ENCODE data around the gene FAIM. TPM values are rescaled to one million over a fixed set of nuclear protein-coding genes. Genes with fewer than 3 reads are reported as not detected.
"Not testable (repeated sequence)": the region's sequence is repeated elsewhere in the genome, so short reads cannot be mapped to it uniquely, and the experiment has no call there.

The FAIM gene
- total RNA-seq, 4 donors from 2014 or later: 4.1 to 19.3 (median 7.0) TPM

- TF ChIP-seq POLR2AphosphoS5 (IDR thresholded peaks at IDR 0.05) (no peak), POLR2A (IDR thresholded peaks at IDR 0.05) (no peak), CTCF (IDR thresholded peaks at IDR 0.05) (no peak), EP300 (IDR thresholded peaks at IDR 0.05; ENCODE audit: low read depth) (no peak)
- H3K4me3 ChIP-seq: no peak overlapping the region
- in situ Hi-C loops (cut with MboI; ENCODE audit: low pct_ligation_motif_present in 1 of 4, low pct_unique_long_range_greater_than_20kb in 1 of 4, low sequenced_read_pairs in 3 of 4) (no loop called here), intact Hi-C loops (cut with DNase I; ENCODE audit: low total_unique reads) (no loop called here)
- H3K9me3 ChIP-seq: no peaks in the 10 kb centered on the region
- H3K36me3 ChIP-seq: no peaks in the 10 kb centered on the region
- H3K27ac ChIP-seq: no peak overlapping the region
- H3K27me3 ChIP-seq: no peaks in the 10 kb centered on the region
- no peak for DNase-seq
- H3K4me1 ChIP-seq: peaks cover 0 to 3% (median 0%) of the 10 kb centered on the region in 4 donors
Observed at GRCh38 chr3:138567403-138567802, 41.2 kb upstream of the FAIM start.

- TF ChIP-seq EP300 (IDR thresholded peaks at IDR 0.05; ENCODE audit: low read depth) (no peak), POLR2A (IDR thresholded peaks at IDR 0.05) (no peak), POLR2AphosphoS5 (IDR thresholded peaks at IDR 0.05) (no peak), CTCF (IDR thresholded peaks at IDR 0.05) (no peak)
- no peak overlapping the region for H3K4me3 ChIP-seq
- in situ Hi-C loops (cut with MboI; ENCODE audit: low pct_ligation_motif_present in 1 of 4, low pct_unique_long_range_greater_than_20kb in 1 of 4, low sequenced_read_pairs in 3 of 4): no loop called here
- intact Hi-C loops (cut with DNase I; ENCODE audit: low total_unique reads): no loop called here
- H3K4me1 ChIP-seq: peaks cover 0 to 3% (median 0%) of the 10 kb centered on the region in 4 donors
- no peaks in the 10 kb centered on the region for H3K9me3 ChIP-seq
- WGBS, 2 donors (ENCODE audit: low coverage in 1 of 2): 60 to 78% methylated on average over 2 of the region's 2 CpGs
- H3K36me3 ChIP-seq: no peaks in the 10 kb centered on the region
- no peaks in the 10 kb centered on the region for H3K27me3 ChIP-seq
- H3K27ac ChIP-seq: no peak overlapping the region
- DNase-seq: no peak
Observed at GRCh38 chr3:138569090-138569489, 39.5 kb upstream of the FAIM start.

- H3K4me1 ChIP-seq; H3K27me3 ChIP-seq; H3K36me3 ChIP-seq; DNase-seq; H3K4me3 ChIP-seq; H3K27ac ChIP-seq; H3K9me3 ChIP-seq; intact Hi-C loops (cut with DNase I; ENCODE audit: low total_unique reads); in situ Hi-C loops (cut with MboI; ENCODE audit: low pct_ligation_motif_present in 1 of 4, low pct_unique_long_range_greater_than_20kb in 1 of 4, low sequenced_read_pairs in 3 of 4): not testable (repeated sequence)
- 92 to 96% methylated on average over 5 to 8 of the region's 8 CpGs for WGBS, 2 donors (ENCODE audit: low coverage in 1 of 2)
Observed at GRCh38 chr3:138569624-138570023, 38.9 kb upstream of the FAIM start.

- H3K36me3 ChIP-seq: no peaks in the 10 kb centered on the region
- intact Hi-C loops (cut with DNase I; ENCODE audit: low total_unique reads): no loop called here
- in situ Hi-C loops (cut with MboI; ENCODE audit: low pct_ligation_motif_present in 1 of 4, low pct_unique_long_range_greater_than_20kb in 1 of 4, low sequenced_read_pairs in 3 of 4): no loop called here
- H3K9me3 ChIP-seq: no peaks in the 10 kb centered on the region
- WGBS, 2 donors (ENCODE audit: low coverage in 1 of 2): 89 to 100% methylated on average over 1 of the region's 1 CpG
- no peaks in the 10 kb centered on the region for H3K27me3 ChIP-seq
- no peak overlapping the region for H3K27ac ChIP-seq
- no peak overlapping the region for H3K4me3 ChIP-seq
- no peak for DNase-seq
- TF ChIP-seq EP300 (IDR thresholded peaks at IDR 0.05; ENCODE audit: low read depth): no peak
- no peak for TF ChIP-seq POLR2AphosphoS5 (IDR thresholded peaks at IDR 0.05)
- TF ChIP-seq POLR2A (IDR thresholded peaks at IDR 0.05): no peak
- TF ChIP-seq CTCF (IDR thresholded peaks at IDR 0.05): no peak
- H3K4me1 ChIP-seq: peaks cover 0 to 3% (median 0%) of the 10 kb centered on the region in 4 donors
Observed at GRCh38 chr3:138573138-138573537, 35.4 kb upstream of the FAIM start.

GRCh38 chr3:138578141-138578540, 30.4 kb upstream of the FAIM start:
- intact Hi-C loops (cut with DNase I; ENCODE audit: low total_unique reads) (no loop called here), in situ Hi-C loops (cut with MboI; ENCODE audit: low pct_ligation_motif_present in 1 of 4, low pct_unique_long_range_greater_than_20kb in 1 of 4, low sequenced_read_pairs in 3 of 4) (no loop called here)
- TF ChIP-seq POLR2AphosphoS5 (IDR thresholded peaks at IDR 0.05) (no peak), POLR2A (IDR thresholded peaks at IDR 0.05) (no peak), EP300 (IDR thresholded peaks at IDR 0.05; ENCODE audit: low read depth) (no peak), CTCF (IDR thresholded peaks at IDR 0.05) (no peak)
- Histone ChIP-seq H3K27ac (no peak overlapping the region), H3K36me3 (no peaks in the 10 kb centered on the region), H3K9me3 (no peaks in the 10 kb centered on the region), H3K4me3 (no peak overlapping the region), H3K27me3 (no peaks in the 10 kb centered on the region), H3K4me1 (no peaks in the 10 kb centered on the region)
- WGBS, 2 donors (ENCODE audit: low coverage in 1 of 2): 66 to 90% methylated on average over 3 to 4 of the region's 4 CpGs
- no peak for DNase-seq

Data from transverse colon (tissue), 4 donors.